ENCODE results near the gene ZNF213.
"Not testable (repeated sequence)": the region's sequence is repeated elsewhere in the genome, so short reads cannot be mapped to it uniquely, and the experiment has no call there.

ZNF213 gene

DNA sequence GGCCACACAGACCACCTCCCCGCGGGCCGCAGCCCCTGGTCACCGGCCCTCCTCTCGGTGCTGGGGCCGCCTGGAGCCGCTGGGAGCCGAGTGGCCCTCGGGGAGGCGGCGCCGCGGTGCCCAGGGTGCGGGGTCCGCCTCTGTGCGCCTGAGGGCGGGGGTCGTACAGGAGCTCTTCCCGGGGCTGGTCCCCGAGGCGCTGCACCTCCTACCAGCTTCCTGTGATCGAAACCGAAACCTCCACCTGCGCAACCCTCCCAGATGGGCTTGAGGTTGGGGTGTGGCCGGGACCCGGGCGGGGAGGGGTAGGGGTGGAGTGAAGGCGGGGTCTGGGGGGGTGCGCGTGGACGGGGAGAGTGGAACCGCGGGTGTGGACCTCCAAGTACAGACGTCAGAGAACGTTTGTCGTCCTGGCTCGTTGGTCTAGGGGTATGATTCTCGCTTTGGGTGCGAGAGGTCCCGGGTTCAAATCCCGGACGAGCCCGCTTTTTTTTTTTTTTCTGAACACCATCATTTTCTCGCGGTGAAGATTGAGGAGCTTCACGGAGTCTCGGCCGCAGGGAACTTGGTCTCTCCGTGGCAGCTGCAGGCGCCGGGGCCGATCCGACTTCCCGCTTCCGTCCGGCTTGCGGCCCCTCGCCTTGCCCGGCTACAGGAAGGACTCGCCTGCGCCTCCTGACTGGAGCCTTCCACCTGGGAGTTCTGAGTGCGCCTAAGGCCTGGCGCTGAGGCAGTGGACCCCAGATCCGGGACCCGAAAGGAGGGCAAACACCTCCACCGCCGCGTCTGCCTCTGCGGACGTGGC lies 23.9 kb downstream of the ZNF213 start:
- TF ChIP-seq SUZ12 (IDR thresholded peaks at IDR 0.05; ENCODE audit: extremely low read depth, insufficient read depth, insufficient read length) (no peak), ZNF274 (IDR thresholded peaks at IDR 0.05; ENCODE audit: low read depth, low read length) (no peak)
- Histone ChIP-seq H3K27me3 (ENCODE audit: insufficient read depth, insufficient read length) (peaks cover 15% of the 10 kb centered on the region), H3K4me3 (ENCODE audit: insufficient read length, low read depth) (peak overlapping the region; percentile 82), H3K9me3 (ENCODE audit: insufficient read depth, low read length) (no peaks in the 10 kb centered on the region), H3K36me3 (ENCODE audit: insufficient read depth, insufficient read length, low read length) (no peaks in the 10 kb centered on the region), H3K4me1 (ENCODE audit: insufficient read depth, insufficient read length) (peaks cover 7% of the 10 kb centered on the region), H3K9ac (ENCODE audit: insufficient read length, low read depth) (peak overlapping the region; percentile 90)
- no peak for DNase-seq (ENCODE audit: low read depth, low spot score)

DNA sequence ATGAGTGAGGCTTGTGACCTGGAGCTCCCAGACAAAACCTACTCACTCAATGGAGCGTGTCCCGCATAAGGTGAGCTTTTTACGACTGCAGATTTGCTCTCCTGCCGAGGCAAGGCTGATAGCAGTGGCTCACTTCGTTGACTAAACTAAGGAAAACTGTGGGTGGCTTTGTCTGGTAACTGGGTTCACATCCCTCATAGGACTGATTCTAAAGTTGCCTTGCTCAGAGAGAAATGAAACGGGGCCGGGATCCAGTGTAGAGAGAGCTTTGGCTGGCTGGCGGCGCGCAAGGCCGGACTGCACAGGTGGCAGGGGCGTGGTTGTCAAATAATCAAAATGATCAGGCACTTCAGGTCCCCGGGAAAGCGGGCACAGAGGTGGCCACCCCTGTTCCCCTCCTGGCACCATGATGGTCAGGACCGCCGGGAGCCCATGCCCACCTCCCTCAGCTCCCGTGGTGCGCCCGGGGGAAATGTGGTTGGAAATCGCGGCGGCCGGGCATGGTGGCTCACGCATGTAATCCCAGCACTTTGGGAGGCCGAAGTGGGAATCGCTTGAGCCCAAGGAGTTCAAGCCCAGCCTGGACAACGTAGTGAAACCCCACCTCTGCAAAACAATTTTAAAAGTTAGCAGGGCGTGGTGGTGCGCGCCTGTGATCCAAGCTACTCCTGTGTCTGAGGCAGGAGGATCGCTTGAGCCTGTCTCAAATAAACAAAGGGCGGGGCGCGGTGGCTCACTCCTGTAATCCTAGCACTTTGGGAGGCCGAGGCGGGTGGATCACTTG lies 26.6 kb downstream of the ZNF213 start:
- peaks cover 7% of the 10 kb centered on the region for H3K4me1 ChIP-seq (ENCODE audit: insufficient read depth, insufficient read length)
- TF ChIP-seq YY1 (IDR thresholded peaks at IDR 0.05; ENCODE audit: insufficient read depth, insufficient read length) (no peak), SUZ12 (IDR thresholded peaks at IDR 0.05; ENCODE audit: extremely low read depth, insufficient read depth, insufficient read length) (no peak), ZNF274 (IDR thresholded peaks at IDR 0.05; ENCODE audit: low read depth, low read length) (no peak)
- H3K4me3 ChIP-seq (ENCODE audit: insufficient read length, low read depth): peak overlapping the region; percentile 39
- DNase-seq (ENCODE audit: low read depth, low spot score): no peak
- H3K9me3 ChIP-seq (ENCODE audit: insufficient read depth, low read length): no peaks in the 10 kb centered on the region; the same call in 1 of the 2 replicates
- no peaks in the 10 kb centered on the region for H3K36me3 ChIP-seq (ENCODE audit: insufficient read depth, insufficient read length, low read length)
- peak overlapping the region; percentile 53 for H3K9ac ChIP-seq (ENCODE audit: insufficient read length, low read depth)
- peaks cover 20% of the 10 kb centered on the region for H3K27me3 ChIP-seq (ENCODE audit: insufficient read depth, insufficient read length)

DNA sequence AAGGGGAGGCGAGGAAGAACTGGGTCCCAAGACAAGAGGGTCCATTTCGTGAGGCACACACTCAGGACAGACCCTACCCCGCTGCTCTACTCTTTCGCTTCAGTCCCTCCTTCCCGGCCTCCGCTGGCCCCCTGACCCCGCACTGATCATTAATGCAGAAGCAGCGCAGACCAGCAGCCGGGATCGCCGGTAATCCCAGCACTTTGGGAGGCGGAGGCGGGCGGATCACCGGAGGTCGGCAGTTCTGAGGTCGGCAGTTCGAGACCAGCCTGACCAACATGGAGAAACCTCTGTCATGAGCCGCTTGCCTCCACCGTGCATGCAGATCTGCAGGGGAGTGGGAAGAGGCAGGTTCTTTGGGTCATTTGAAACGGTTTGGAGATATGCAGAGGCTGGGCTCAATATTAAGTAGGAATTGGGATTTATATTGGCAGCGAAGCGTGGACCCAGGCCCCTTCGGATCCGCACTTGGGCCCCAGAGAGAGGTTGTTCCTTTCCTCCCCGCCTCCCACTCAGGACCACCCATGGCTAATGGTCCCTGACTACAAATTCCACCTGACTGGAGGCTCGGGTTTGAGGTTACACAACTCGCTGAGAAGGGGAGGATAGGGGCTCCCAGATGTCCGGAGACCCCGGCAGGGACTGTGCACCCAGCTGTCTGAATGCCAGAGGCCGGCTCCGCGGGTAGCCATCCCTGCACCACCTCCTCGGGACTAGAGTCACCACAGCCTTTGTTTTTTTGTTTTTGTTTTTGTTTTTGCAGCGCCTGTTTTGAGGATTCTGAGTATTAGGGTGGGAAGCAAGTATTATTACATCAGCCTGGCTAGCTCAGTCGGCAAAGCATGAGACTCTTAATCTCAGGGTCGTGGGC lies 29.5 kb downstream of the ZNF213 start:
- Histone ChIP-seq H3K27me3 (ENCODE audit: insufficient read depth, insufficient read length) (peaks cover 34% of the 10 kb centered on the region), H3K9me3 (ENCODE audit: insufficient read depth, low read length) (no peaks in the 10 kb centered on the region; the same call in 1 of the 2 replicates), H3K4me1 (ENCODE audit: insufficient read depth, insufficient read length) (peaks cover 2% of the 10 kb centered on the region), H3K36me3 (ENCODE audit: insufficient read depth, insufficient read length, low read length) (no peaks in the 10 kb centered on the region), H3K4me3 (ENCODE audit: insufficient read length, low read depth) (no peak overlapping the region), H3K9ac (ENCODE audit: insufficient read length, low read depth) (no peak overlapping the region)
- no peak for DNase-seq (ENCODE audit: low read depth, low spot score)
- no peak for TF ChIP-seq ZNF274 (IDR thresholded peaks at IDR 0.05; ENCODE audit: low read depth, low read length)
- TF ChIP-seq YY1 (IDR thresholded peaks at IDR 0.05; ENCODE audit: insufficient read depth, insufficient read length): no peak
- TF ChIP-seq SUZ12 (IDR thresholded peaks at IDR 0.05; ENCODE audit: extremely low read depth, insufficient read depth, insufficient read length): no peak

DNA sequence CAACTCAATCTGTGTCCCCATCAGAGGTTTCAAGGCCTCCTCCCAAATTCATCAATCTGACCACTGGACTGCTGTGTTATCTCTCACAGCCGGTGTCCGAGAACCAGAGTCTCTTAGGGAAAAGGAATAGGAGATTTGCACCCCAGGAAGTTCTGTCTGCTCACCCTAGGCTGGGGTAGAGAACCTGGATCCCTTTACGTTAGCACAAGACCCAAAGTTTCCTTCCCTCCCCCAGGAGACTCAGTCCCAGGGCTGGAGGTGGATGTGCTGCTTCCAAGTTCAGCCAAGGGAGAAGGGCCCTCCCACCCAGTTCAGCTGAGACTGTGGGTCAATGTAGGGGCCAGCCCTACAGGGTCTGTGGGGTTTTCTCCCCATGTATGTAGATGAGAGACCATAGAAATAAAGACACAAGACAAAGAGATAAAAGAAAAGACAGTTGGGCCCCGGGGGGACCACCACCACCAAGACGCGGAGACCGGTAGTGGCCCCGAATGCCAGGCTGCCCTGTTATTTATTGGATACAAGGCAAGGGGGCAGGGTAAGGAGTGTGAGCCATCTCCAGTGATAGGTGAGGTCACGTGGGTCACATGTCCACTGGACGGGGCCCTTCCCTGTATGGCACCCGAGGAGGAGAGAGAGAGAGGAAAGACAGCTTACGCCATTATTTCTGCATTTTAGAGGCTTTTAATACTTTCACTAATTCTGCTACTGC lies 30.4 kb downstream of the ZNF213 start:
- peaks cover 2% of the 10 kb centered on the region for H3K4me1 ChIP-seq (ENCODE audit: insufficient read depth, insufficient read length)
- H3K36me3 ChIP-seq (ENCODE audit: insufficient read depth, insufficient read length, low read length): no peaks in the 10 kb centered on the region
- DNase-seq (ENCODE audit: low read depth, low spot score): no peak
- H3K27me3 ChIP-seq (ENCODE audit: insufficient read depth, insufficient read length): peaks cover 43% of the 10 kb centered on the region
- H3K9me3 ChIP-seq (ENCODE audit: insufficient read depth, low read length): no peaks in the 10 kb centered on the region; the same call in 1 of the 2 replicates
- no peak overlapping the region for H3K9ac ChIP-seq (ENCODE audit: insufficient read length, low read depth)
- no peak overlapping the region for H3K4me3 ChIP-seq (ENCODE audit: insufficient read length, low read depth)
- TF ChIP-seq ZNF274 (IDR thresholded peaks at IDR 0.05; ENCODE audit: low read depth, low read length) (no peak), SUZ12 (IDR thresholded peaks at IDR 0.05; ENCODE audit: extremely low read depth, insufficient read depth, insufficient read length) (no peak), YY1 (IDR thresholded peaks at IDR 0.05; ENCODE audit: insufficient read depth, insufficient read length) (no peak)

DNA sequence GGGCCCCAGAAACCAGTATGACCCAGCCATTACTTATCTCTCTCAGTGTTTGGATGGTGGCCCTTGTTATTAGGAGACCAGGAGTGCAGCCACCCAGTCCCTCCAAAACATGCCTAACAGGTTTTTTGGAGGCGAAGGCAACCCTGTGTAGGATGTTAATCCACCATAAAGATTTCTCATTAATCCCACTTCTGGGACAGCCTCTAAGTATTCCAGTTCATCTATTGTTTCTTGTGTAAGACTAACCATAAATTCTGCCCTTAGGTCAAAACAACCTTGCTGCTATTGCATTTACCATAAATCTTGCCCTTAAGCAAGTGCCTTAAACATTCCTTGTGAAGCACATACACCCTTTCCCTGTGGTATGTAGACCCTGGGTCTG lies 31.7 kb downstream of the ZNF213 start:
- TF ChIP-seq YY1 (IDR thresholded peaks at IDR 0.05; ENCODE audit: insufficient read depth, insufficient read length) (no peak), SUZ12 (IDR thresholded peaks at IDR 0.05; ENCODE audit: extremely low read depth, insufficient read depth, insufficient read length) (no peak), ZNF274 (IDR thresholded peaks at IDR 0.05; ENCODE audit: low read depth, low read length) (no peak)
- Histone ChIP-seq H3K27me3 (ENCODE audit: insufficient read depth, insufficient read length) (peaks cover 55% of the 10 kb centered on the region), H3K36me3 (ENCODE audit: insufficient read depth, insufficient read length, low read length) (no peaks in the 10 kb centered on the region), H3K9me3 (ENCODE audit: insufficient read depth, low read length) (no peaks in the 10 kb centered on the region; the same call in 1 of the 2 replicates), H3K4me1 (ENCODE audit: insufficient read depth, insufficient read length) (peaks cover under 1% of the 10 kb centered on the region), H3K9ac (ENCODE audit: insufficient read length, low read depth) (no peak overlapping the region), H3K4me3 (ENCODE audit: insufficient read length, low read depth) (no peak overlapping the region)
- DNase-seq (ENCODE audit: low read depth, low spot score): no peak

DNA sequence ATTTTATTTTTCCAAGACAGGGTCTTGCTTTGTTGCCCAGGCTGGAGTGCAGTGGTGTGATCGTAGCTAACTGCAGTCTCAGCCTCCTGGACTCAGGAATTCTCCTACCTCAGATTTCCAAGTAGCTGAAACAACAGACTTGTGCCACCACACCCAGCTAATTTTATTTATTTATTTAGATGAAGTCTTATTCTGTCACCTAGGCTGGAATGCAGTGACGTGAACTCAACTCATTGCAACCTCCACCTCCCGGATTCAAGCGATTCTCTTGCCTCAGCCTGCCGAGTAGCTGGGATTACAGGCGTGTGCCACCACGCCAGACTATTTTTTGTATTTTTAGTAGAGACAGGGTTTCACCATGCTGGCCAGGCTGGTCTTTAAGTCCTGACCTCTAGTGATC lies 33.9 kb downstream of the ZNF213 start:
- not testable (repeated sequence) for H3K36me3 ChIP-seq (ENCODE audit: insufficient read depth, insufficient read length, low read length); H3K9ac ChIP-seq (ENCODE audit: insufficient read length, low read depth); H3K9me3 ChIP-seq (ENCODE audit: insufficient read depth, low read length); DNase-seq (ENCODE audit: low read depth, low spot score); H3K4me1 ChIP-seq (ENCODE audit: insufficient read depth, insufficient read length); H3K4me3 ChIP-seq (ENCODE audit: insufficient read length, low read depth)
- H3K27me3 ChIP-seq (ENCODE audit: insufficient read depth, insufficient read length): peaks cover 71% of the 10 kb centered on the region

All from NT2/D1 (cell line).